Subcutaneous abdominal adipose tissue (tissue), 5 donors: Measurements from ENCODE around the gene PIK3R2.

Experiments
- H3K27ac ChIP-seq: one replicate; pipeline ENCODE4 v1.7.0; 2013; ENCODE audit warnings: low read depth, mild to moderate bottlenecking, inconsistent platforms, low read length, moderate library complexity
- H3K27me3 ChIP-seq, 5 donors: one replicate each; pipeline ENCODE4 v1.7.0; 2013; ENCODE audit warnings: low read length in 5 of 5, inconsistent platforms in 1 of 5; ENCODE audit not compliant: control insufficient read depth in 5 of 5, insufficient read depth in 4 of 5
- H3K36me3 ChIP-seq, 5 donors: one replicate each; pipeline ENCODE4 v1.7.0; 2013; ENCODE audit warnings: low read length in 5 of 5; ENCODE audit not compliant: control insufficient read depth in 5 of 5, insufficient read depth in 5 of 5
- H3K4me1 ChIP-seq, 5 donors: one replicate each; pipeline ENCODE4 v1.7.0; 2013; ENCODE audit warnings: low read length in 5 of 5, mild to moderate bottlenecking in 3 of 5, moderate library complexity in 1 of 5; ENCODE audit not compliant: control insufficient read depth in 5 of 5, insufficient read depth in 5 of 5
- H3K4me3 ChIP-seq, 5 donors: one replicate each; pipeline ENCODE4 v1.7.0; 2013; ENCODE audit warnings: low read length in 5 of 5, low read depth in 1 of 5
- H3K9ac ChIP-seq, 5 donors: one replicate each; pipeline ENCODE4 v1.7.0; 2013; ENCODE audit warnings: low read length in 5 of 5, mild to moderate bottlenecking in 4 of 5, moderate library complexity in 3 of 5
- H3K9me3 ChIP-seq, 5 donors: one replicate each; pipeline ENCODE4 v1.7.0; 2013; ENCODE audit warnings: low read length in 5 of 5; ENCODE audit not compliant: control insufficient read depth in 5 of 5
- donor health status: healthy.
- donor health status: healthy.
- donor health status: healthy.
- donor health status: healthy.
- donor health status: healthy.

Gene PIK3R2

GRCh38 chr19:18122424-18122823, 30.5 kb upstream of the PIK3R2 start:
- H3K27ac ChIP-seq: no peak overlapping the region
- peaks cover 0 to 46% (median 26%) of the 10 kb centered on the region in 5 donors for H3K36me3 ChIP-seq
- H3K4me1 ChIP-seq: peaks cover 0 to 37% (median 18%) of the 10 kb centered on the region in 5 donors
- no peak overlapping the region for H3K9ac ChIP-seq
- H3K9me3 ChIP-seq: peaks cover 0 to 2% (median 0%) of the 10 kb centered on the region in 5 donors
- H3K4me3 ChIP-seq: no peak overlapping the region
- no peaks in the 10 kb centered on the region for H3K27me3 ChIP-seq

GRCh38 chr19:18122860-18123795, 29.8 kb upstream of the PIK3R2 start:
- H3K9ac ChIP-seq: peak overlapping the region in 1 of 5 donors; percentile 43
- H3K9me3 ChIP-seq: peaks cover 0 to 2% (median 0%) of the 10 kb centered on the region in 5 donors
- H3K4me1 ChIP-seq: peaks cover 0 to 35% (median 15%) of the 10 kb centered on the region in 5 donors
- H3K4me3 ChIP-seq: no peak overlapping the region
- no peak overlapping the region for H3K27ac ChIP-seq
- no peaks in the 10 kb centered on the region for H3K27me3 ChIP-seq
- H3K36me3 ChIP-seq: peaks cover 0 to 51% (median 30%) of the 10 kb centered on the region in 5 donors

- Histone ChIP-seq H3K9ac (peak overlapping the region in 1 of 5 donors; percentile 43), H3K4me3 (no peak overlapping the region), H3K9me3 (peaks cover 0 to 2% (median 0%) of the 10 kb centered on the region in 5 donors), H3K36me3 (peaks cover 0 to 57% (median 37%) of the 10 kb centered on the region in 5 donors), H3K27me3 (no peaks in the 10 kb centered on the region), H3K4me1 (peaks cover 0 to 28% (median 8%) of the 10 kb centered on the region in 5 donors), H3K27ac (no peak overlapping the region)
These were observed 29.1 kb upstream of the PIK3R2 start for GRCh38 chr19:18123819-18124218.

GRCh38 chr19:18126097-18126496, 26.9 kb upstream of the PIK3R2 start:
- peaks cover 0 to 79% (median 54%) of the 10 kb centered on the region in 5 donors for H3K36me3 ChIP-seq
- H3K4me3 ChIP-seq: no peak overlapping the region
- H3K4me1 ChIP-seq: peaks cover 0 to 19% (median 4%) of the 10 kb centered on the region in 5 donors
- H3K9ac ChIP-seq: no peak overlapping the region
- H3K27ac ChIP-seq: no peak overlapping the region
- H3K27me3 ChIP-seq: no peaks in the 10 kb centered on the region
- H3K9me3 ChIP-seq: peaks cover 0 to 2% (median 0%) of the 10 kb centered on the region in 5 donors

- Histone ChIP-seq H3K27ac (no peak overlapping the region), H3K36me3 (peaks cover 0 to 75% (median 57%) of the 10 kb centered on the region in 5 donors)
These were observed 24.9 kb upstream of the PIK3R2 start for GRCh38 chr19:18128044-18128443.

GRCh38 chr19:18128805-18129204, 24.2 kb upstream of the PIK3R2 start:
- peaks cover 0 to 71% (median 55%) of the 10 kb centered on the region in 5 donors for H3K36me3 ChIP-seq
- no peak overlapping the region for H3K27ac ChIP-seq
- no peak overlapping the region for H3K9ac ChIP-seq

More at GRCh38 chr19:18128044-18128443, 24.9 kb upstream of the PIK3R2 start:
- Histone ChIP-seq H3K9ac (no peak overlapping the region), H3K27me3 (no peaks in the 10 kb centered on the region), H3K4me1 (peaks cover 0 to 12% (median 4%) of the 10 kb centered on the region in 5 donors), H3K9me3 (no peaks in the 10 kb centered on the region), H3K4me3 (no peak overlapping the region)

GRCh38 chr19:18130523-18131242, 22.3 kb upstream of the PIK3R2 start:
- H3K4me3 ChIP-seq: no peak overlapping the region
- H3K27ac ChIP-seq: no peak overlapping the region
- H3K27me3 ChIP-seq: no peaks in the 10 kb centered on the region
- H3K9ac ChIP-seq: no peak overlapping the region
- peaks cover 0 to 2% (median 0%) of the 10 kb centered on the region in 5 donors for H3K4me1 ChIP-seq
- peaks cover 0 to 74% (median 63%) of the 10 kb centered on the region in 5 donors for H3K36me3 ChIP-seq
- no peaks in the 10 kb centered on the region for H3K9me3 ChIP-seq

More at GRCh38 chr19:18128805-18129204, 24.2 kb upstream of the PIK3R2 start:
- H3K4me1 ChIP-seq: peaks cover 0 to 5% (median 4%) of the 10 kb centered on the region in 5 donors
- H3K27me3 ChIP-seq: no peaks in the 10 kb centered on the region
- H3K9me3 ChIP-seq: no peaks in the 10 kb centered on the region
- H3K4me3 ChIP-seq: no peak overlapping the region

GRCh38 chr19:18131841-18132596, 20.9 kb upstream of the PIK3R2 start:
- Histone ChIP-seq H3K9ac (no peak overlapping the region), H3K4me3 (no peak overlapping the region), H3K27me3 (no peaks in the 10 kb centered on the region), H3K9me3 (no peaks in the 10 kb centered on the region), H3K27ac (no peak overlapping the region), H3K36me3 (peaks cover 0 to 80% (median 64%) of the 10 kb centered on the region in 5 donors), H3K4me1 (no peaks in the 10 kb centered on the region)

GRCh38 chr19:18135712-18136584, 17.0 kb upstream of the PIK3R2 start:
- no peak overlapping the region for H3K27ac ChIP-seq
- no peaks in the 10 kb centered on the region for H3K4me1 ChIP-seq
- no peaks in the 10 kb centered on the region for H3K27me3 ChIP-seq
- H3K36me3 ChIP-seq: peaks cover 4 to 76% (median 57%) of the 10 kb centered on the region in 5 donors
- no peak overlapping the region for H3K9ac ChIP-seq
- no peaks in the 10 kb centered on the region for H3K9me3 ChIP-seq
- H3K4me3 ChIP-seq: no peak overlapping the region
